Sigmoid colon (tissue), 7 donors: ENCODE data around the gene TTLL8. TPM values are rescaled to one million over a fixed set of nuclear protein-coding genes. Genes with fewer than 3 reads are reported as not detected.

Source experiments
- DNase-seq: peaks from one replicate; pipeline ENCODE4 v3.0.0-alpha.2; 2019
- H3K27ac ChIP-seq, 4 donors: fragments of 200-600 bp; sonication (generic); one replicate each; pipeline ENCODE4 v1.5.1; 2016 to 2019; ENCODE audit warnings: mild to moderate bottlenecking in 1 of 4
- H3K27me3 ChIP-seq, 3 donors: fragments of 200-600 bp; sonication (generic); one replicate each; pipeline ENCODE4 v1.5.1; 2019; ENCODE audit warnings: mild to moderate bottlenecking in 1 of 3
- H3K36me3 ChIP-seq, 4 donors: fragments of 200-600 bp; sonication (generic); one replicate each; pipeline ENCODE4 v1.5.1; 2016 to 2019
- H3K4me1 ChIP-seq, 4 donors: fragments of 200-600 bp; sonication (generic); one replicate each; pipeline ENCODE4 v1.5.1; 2017 to 2019
- H3K4me3 ChIP-seq, 4 donors: fragments of 200-600 bp; sonication (generic); one replicate each; pipeline ENCODE4 v1.5.1; 2017 to 2019; ENCODE audit warnings: mild to moderate bottlenecking in 2 of 4, moderate library complexity in 1 of 4
- H3K9me3 ChIP-seq, 4 donors: fragments of 200-600 bp in 3 of 4; sonication (generic) in 3 of 4; one replicate each; pipeline versions ENCODE4 v1.5.1 to v1.6.1; 2013 to 2019
- EP300 ChIP-seq, 4 donors: sonication (generic); formaldehyde crosslinking; IDR thresholded peaks; one replicate each; pipeline ENCODE4 v1.6.1; 2017; ENCODE audit warnings: antibody characterized with exemption in 4 of 4
- POLR2A ChIP-seq, 2 donors: fragments of 450-650 bp; IDR thresholded peaks; one replicate each; pipeline ENCODE4 v1.6.1; 2016; ENCODE audit warnings: antibody characterized with exemption in 2 of 2, mild to moderate bottlenecking in 2 of 2, moderate library complexity in 2 of 2
- POLR2AphosphoS5 ChIP-seq, 4 donors: sonication (generic); formaldehyde crosslinking; IDR thresholded peaks; one replicate each; pipeline ENCODE4 v1.6.1; 2017; ENCODE audit warnings: antibody characterized with exemption in 4 of 4
- WGBS, 2 donors: extraction: QIAGEN DNeasy Blood & Tissue Kit; methylation state at CpG; one replicate each; pipeline ENCODE4 v1.1.7; 2013; 5-methylcytosine and 5-hydroxymethylcytosine counted together
- intact Hi-C: fragments of 100-400 bp; cut with DNase I; formaldehyde crosslinking; loops from one replicate; pipeline ENCODE4 v1.15.1; 2023
- polyA plus RNA-seq, 3 donors: library from polyadenylated mRNA; stranded (reverse); fragments of 200-250 nt; gene quantifications; one replicate each; pipeline ENCODE4 v1.2.3, GENCODE V29; 2013
- total RNA-seq, 4 donors: library from RNA; depleted of rRNA; stranded (reverse); fragments of >200 nt; gene quantifications; one replicate each; pipeline ENCODE4 v1.1.0, GENCODE V29; 2016
- TF ChIP-seq, protein P1 (sequence below), 4 experiments: fragments of 450-650 bp in 3 of 4; fragments of 200-600 bp in 1 of 4; IDR thresholded peaks; one replicate each; pipeline ENCODE4 v1.5.1; 2016 to 2019; ENCODE audit warnings: antibody characterized with exemption in 4 of 4, mild to moderate bottlenecking in 3 of 4, moderate library complexity in 2 of 4
- donor health status: healthy with polysubstance abuse.
- donor health status: Bipolar disorder and iron deficiency.
- donor health status: healthy.

The TTLL8 gene
- total and polyA plus RNA-seq, 7 donors: not detected

DNA sequence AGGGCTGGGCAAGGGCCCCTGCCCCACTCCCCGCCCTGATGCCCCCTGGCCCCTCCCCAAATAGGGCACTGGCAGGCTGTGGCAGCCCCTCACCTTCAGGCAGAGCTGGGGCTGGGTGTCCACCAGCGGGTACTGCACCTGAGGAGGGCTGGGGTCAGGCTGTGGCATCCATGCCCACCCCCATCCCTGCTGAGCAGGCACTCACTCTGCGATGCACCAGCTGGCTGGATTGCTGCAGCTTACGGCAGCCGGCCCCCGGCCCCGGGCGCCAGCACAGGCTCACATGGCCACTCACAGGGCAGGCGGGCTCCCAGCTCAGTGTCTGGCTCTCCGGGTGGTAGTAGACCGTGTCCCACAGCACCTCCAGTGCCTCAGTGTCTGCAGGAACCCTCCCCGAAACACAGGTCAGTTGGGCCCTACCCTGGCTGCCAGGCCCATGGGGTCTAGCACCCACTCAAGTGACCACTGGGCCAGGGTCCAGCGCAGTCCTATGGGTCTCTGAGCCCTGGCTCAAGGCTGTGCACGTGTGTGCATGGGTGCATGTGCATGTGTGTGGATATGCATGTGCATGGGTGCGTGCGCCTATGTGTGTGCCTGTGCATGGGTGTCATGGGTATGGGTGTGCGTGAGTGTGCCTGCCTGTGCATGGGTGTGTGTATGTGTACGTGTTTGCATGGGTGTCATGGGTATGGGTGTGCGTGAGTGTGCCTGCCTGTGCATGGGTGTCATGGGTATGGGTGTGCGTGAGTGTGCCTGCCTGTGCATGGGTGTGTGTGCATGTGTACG is 60.0 kb downstream of the TTLL8 start:
- H3K4me3 ChIP-seq: no peak overlapping the region
- no peaks in the 10 kb centered on the region for H3K36me3 ChIP-seq
- H3K4me1 ChIP-seq: peaks cover 0 to 8% (median 4%) of the 10 kb centered on the region in 4 donors
- H3K27me3 ChIP-seq: peaks cover 8 to 35% (median 26%) of the 10 kb centered on the region in 3 donors
- no peaks in the 10 kb centered on the region for H3K9me3 ChIP-seq
- H3K27ac ChIP-seq: no peak overlapping the region
- DNase-seq: no peak
- TF ChIP-seq POLR2A (IDR thresholded peaks at IDR 0.05) (no peak), EP300 (IDR thresholded peaks at IDR 0.05) (no peak), POLR2AphosphoS5 (IDR thresholded peaks at IDR 0.05) (no peak)
- TF ChIP-seq, protein P1, sequence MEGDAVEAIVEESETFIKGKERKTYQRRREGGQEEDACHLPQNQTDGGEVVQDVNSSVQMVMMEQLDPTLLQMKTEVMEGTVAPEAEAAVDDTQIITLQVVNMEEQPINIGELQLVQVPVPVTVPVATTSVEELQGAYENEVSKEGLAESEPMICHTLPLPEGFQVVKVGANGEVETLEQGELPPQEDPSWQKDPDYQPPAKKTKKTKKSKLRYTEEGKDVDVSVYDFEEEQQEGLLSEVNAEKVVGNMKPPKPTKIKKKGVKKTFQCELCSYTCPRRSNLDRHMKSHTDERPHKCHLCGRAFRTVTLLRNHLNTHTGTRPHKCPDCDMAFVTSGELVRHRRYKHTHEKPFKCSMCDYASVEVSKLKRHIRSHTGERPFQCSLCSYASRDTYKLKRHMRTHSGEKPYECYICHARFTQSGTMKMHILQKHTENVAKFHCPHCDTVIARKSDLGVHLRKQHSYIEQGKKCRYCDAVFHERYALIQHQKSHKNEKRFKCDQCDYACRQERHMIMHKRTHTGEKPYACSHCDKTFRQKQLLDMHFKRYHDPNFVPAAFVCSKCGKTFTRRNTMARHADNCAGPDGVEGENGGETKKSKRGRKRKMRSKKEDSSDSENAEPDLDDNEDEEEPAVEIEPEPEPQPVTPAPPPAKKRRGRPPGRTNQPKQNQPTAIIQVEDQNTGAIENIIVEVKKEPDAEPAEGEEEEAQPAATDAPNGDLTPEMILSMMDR (IDR thresholded peaks at IDR 0.05): no peak
- intact Hi-C loops: no loop called here
- 90 to 93% methylated on average over 21 of the region's 21 CpGs for WGBS, 2 donors

DNA sequence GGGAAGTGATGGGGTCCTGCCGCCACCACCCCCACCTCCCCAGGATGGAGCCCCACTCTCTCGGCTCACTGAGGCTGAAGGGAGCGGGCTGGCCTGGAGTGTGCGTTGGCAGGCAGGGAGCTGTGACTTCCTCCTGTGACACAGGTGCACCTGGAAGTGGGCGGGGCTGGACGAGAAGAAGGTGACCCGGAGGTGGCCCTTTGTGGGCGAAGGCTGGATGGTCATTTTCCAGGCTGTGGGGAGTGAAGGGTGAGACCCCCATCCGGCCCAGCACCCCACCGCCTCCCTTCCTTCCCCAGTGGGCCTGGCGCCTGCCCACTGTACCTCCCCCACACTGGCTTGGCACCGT is 60.9 kb downstream of the TTLL8 start:
- Histone ChIP-seq H3K4me3 (no peak overlapping the region), H3K4me1 (peaks cover 0 to 10% (median 4%) of the 10 kb centered on the region in 4 donors), H3K27ac (no peak overlapping the region), H3K36me3 (no peaks in the 10 kb centered on the region), H3K9me3 (no peaks in the 10 kb centered on the region), H3K27me3 (peaks cover 8 to 35% (median 26%) of the 10 kb centered on the region in 3 donors)
- DNase-seq: peak; percentile 60
- TF ChIP-seq EP300 (IDR thresholded peaks at IDR 0.05) (no peak), POLR2AphosphoS5 (IDR thresholded peaks at IDR 0.05) (no peak), POLR2A (IDR thresholded peaks at IDR 0.05) (peak in 1 of 2 donors; percentile 30)
- TF ChIP-seq, protein P1 (IDR thresholded peaks at IDR 0.05): no peak
- 26 to 66% methylated on average over 12 of the region's 12 CpGs for WGBS, 2 donors
- intact Hi-C loops: no loop called here

DNA sequence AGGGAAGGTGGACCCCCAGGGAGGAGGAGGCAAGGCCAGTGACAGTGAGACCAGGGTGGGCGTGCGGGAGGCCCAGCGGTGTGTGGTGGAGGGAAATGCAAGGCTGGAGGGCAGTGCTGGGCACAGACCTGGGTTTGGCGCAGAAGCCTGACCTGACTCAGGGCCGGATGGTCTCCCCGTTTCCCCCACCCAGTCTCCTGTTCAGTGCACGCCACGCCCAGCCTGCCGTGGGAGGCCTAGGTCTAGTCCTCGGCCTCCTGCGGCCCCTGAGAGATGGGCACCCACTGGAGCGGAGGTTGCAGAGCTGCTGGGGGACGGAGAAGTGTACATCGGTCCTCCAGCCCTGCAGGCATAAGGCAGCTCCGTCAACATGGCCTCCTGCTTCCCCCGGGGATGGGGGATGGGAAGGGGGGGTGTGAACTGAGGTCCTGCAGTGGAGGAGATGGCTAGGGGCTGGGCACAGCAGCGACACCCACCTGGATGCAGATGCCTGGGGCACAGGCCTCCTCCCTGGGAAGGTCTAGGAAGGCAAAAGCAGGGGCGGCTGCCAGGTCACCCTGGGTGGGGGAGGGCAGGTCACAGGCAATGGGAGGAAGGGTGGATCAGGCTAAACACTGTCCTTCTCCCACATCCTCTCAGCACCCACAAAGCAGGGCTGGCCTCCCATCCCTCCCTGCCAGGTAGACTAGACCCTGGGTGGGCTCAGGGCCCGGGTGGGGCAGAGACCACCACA is 61.4 kb downstream of the TTLL8 start:
- peak; percentile 60 for DNase-seq
- Histone ChIP-seq H3K27me3 (peaks cover 8 to 35% (median 26%) of the 10 kb centered on the region in 3 donors), H3K36me3 (no peaks in the 10 kb centered on the region), H3K9me3 (peaks cover 0 to 3% (median 0%) of the 10 kb centered on the region in 4 donors), H3K4me1 (peaks cover 0 to 10% (median 4%) of the 10 kb centered on the region in 4 donors), H3K27ac (no peak overlapping the region), H3K4me3 (no peak overlapping the region)
- TF ChIP-seq EP300 (IDR thresholded peaks at IDR 0.05): no peak
- TF ChIP-seq, protein P1 (IDR thresholded peaks at IDR 0.05): no peak
- no peak for TF ChIP-seq POLR2A (IDR thresholded peaks at IDR 0.05)
- no peak for TF ChIP-seq POLR2AphosphoS5 (IDR thresholded peaks at IDR 0.05)
- intact Hi-C loops: no loop called here
- WGBS, 2 donors: 72 to 85% methylated on average over 19 of the region's 19 CpGs

DNA sequence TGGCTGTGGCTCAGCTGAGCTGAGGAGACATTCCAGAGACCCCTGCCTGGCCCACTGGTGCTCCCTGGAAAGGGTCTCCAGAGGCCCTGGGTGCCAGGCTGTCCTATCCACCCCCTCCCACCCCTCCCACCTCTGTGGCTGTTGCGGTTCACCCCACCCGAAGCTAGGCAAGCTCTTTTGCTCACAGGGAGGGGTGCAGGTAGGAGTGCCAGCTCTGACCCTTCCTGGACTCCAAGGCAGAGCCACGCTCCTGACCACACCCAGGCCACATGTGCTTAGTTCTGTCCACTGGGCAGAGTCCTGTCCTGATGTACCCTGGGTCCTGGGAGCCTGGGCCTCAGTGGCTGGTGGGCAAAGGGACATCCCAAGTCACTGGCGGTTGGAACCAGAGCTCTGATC is 62.0 kb downstream of the TTLL8 start:
- H3K27me3 ChIP-seq: peaks cover 8 to 35% (median 22%) of the 10 kb centered on the region in 3 donors
- intact Hi-C loops: no loop called here
- H3K27ac ChIP-seq: no peak overlapping the region
- H3K4me3 ChIP-seq: no peak overlapping the region
- H3K4me1 ChIP-seq: peaks cover 0 to 10% (median 4%) of the 10 kb centered on the region in 4 donors
- no peak for DNase-seq
- peaks cover 0 to 6% (median 2%) of the 10 kb centered on the region in 4 donors for H3K9me3 ChIP-seq
- 31 to 76% methylated on average over 4 of the region's 4 CpGs for WGBS, 2 donors
- H3K36me3 ChIP-seq: no peaks in the 10 kb centered on the region
- TF ChIP-seq EP300 (IDR thresholded peaks at IDR 0.05) (no peak), POLR2AphosphoS5 (IDR thresholded peaks at IDR 0.05) (no peak), POLR2A (IDR thresholded peaks at IDR 0.05) (no peak)
- TF ChIP-seq, protein P1 (IDR thresholded peaks at IDR 0.05): no peak
